GM18511 (cell line): ENCODE results near the gene CHN1.
A peak's percentile ranks its signal among the peaks of the same experiment; 100 is the strongest.

Source experiments
- ATAC-seq: cut with Tn5 transposase; IDR thresholded peaks from one replicate; pipeline ENCODE4 v1.9.1; 2021; ENCODE audit warnings: mild to moderate bottlenecking, moderate library complexity; ENCODE audit not compliant: unreplicated experiment

Gene CHN1

DNA sequence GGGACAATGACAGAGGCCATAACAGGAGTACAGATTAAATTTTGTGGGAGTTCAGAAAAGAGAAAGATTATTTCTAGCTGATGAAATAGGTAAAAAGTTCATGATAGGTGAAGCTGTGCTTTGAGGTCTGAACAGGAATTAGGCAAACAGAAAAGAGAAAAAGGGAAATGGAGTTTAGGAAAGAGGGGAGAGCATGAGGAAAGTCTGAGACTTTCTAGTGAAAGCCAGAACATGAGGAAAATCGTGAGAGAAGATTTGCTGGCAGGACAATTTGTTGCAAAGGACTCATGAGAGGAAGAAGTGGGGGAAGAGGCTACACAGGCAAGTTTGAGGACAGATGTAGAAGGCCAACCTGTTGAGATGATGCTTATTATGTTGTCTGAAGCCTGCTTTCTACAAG lies 6.3 kb upstream of the CHN1 start:
- no peak for ATAC-seq

GRCh38 chr2:175010848-175011254 lies 5.7 kb upstream of the CHN1 start:
- no peak for ATAC-seq

- ATAC-seq: no peak
Observed at GRCh38 chr2:175009917-175010621, 4.9 kb upstream of the CHN1 start.

DNA sequence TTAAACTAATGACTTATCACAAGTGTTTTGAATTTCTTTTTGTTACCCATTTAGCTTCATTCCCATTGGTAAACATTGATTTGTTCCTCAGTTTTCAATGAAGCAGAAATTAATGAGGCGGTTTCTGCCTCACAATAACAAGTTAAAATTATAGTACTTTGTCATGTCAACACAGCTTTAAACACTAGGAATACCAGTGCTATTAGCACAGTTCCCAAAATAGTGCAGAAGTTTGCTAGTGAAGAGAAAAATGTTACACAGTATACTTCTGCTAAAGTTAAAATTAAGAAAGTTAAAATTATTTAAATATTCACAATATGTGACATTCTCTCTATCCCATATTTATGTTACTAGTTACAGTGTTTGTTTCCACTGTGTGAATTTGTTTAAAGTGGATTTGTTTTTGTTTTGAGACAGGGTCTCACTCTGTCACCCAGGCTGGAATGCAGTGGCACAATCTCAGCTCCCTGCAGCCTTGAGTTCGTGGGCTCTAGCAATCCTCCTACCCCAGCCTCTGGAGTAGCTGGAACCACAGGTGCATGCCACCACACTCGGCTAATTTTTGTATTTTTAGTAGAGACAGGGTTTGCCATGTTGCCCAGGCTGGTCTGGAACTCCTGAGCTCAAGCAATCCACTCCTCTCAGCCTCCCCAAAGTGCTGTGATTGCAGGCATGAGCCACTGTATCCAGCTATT lies 3.8 kb upstream of the CHN1 start:
- ATAC-seq: no peak

DNA sequence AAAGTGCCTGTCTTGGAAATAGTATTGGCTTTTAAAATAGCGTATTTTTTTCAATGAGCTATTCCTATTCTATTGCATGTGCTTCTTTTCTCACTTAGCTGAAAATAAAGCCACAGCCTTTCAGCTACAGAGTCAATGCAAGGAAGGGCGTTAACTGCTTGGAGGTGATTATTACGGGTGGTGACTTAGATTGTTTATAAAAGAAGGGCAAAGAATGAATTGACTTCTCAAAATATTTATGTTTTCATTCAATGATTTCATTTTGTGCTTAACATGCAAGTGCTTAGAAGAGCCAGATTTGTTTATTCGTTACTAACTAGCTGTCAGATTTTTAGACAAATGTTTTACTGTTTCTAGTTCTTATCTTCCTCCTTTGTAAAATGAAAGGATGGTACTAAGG lies 2.8 kb upstream of the CHN1 start:
- no peak for ATAC-seq

- no peak for ATAC-seq
Observed at GRCh38 chr2:175007510-175007909, 2.3 kb upstream of the CHN1 start.

DNA sequence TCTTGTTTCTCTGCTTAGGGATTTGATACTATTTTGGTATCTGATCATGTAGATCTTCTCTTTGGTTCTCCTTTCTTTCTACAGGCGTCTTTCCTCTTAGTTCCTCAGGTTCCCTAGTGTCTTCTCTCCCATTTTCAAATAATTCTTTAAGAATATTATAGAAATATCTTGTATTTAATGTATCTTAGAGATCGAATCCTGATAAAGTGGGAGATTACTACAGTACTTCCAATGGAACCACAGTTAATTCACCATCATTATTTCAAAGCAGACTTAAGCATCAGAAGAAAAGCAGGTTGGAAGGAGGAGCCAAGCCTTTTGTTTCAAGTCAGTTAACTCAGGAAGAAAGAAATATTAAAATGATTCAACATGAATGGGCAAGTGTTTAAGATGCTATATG lies 1.1 kb upstream of the CHN1 start:
- ATAC-seq: no peak

GRCh38 chr2:175005733-175006264 lies 618 bp upstream of the CHN1 start:
- ATAC-seq: no peak

DNA sequence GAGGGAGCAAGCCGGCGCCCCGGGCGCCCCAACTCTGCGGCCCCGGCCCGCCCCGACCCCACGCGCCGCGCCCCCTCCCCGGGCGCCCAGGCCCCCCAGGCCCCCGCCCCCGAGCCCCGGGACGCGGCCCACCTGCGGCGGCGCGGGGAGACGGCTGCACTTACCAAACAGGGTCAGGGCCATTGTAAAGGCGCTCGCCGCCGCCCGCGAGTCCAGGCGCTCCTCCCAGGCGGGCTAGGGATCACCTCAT lies 526 bp downstream of the CHN1 start:
- peak; percentile 47 for ATAC-seq

DNA sequence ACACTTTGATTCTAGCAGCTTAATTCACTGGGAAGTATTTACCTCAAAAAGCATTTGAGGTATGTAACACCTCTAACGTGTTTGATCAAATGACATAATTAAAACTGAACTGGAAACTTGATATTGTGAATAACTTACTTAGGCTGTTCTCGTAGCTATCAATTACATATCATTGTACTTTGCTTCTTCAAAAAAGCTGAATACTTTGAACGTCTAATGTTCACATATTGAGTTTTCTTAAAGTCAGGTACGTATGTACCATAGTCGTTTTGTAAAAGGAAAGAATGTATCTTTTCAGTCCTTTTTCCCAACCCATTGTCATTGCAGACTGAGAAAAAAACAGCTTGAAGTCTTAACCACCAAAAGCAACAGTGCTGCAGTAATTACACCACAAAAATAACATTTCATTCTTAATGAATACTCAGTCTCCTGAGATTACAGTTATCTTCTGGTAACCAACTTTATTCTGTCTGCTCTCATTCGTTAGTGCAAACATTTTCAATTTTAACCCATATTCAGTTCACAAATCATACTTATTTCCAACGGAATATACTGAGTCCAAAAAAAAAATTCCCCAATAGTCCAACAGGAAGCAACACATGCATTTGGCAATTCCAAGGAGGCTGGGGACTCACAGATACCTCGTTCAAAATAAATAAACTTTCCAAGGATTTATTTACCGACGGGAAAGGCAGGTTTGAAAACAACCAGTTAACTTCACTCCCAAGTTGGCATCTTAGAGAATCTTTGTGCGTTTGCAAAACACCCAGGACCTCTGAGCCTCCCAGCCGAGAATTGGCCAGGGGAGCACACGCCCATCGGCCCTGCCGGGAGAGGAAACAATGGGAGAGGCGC lies 1.1 kb downstream of the CHN1 start:
- ATAC-seq: peak; percentile 12

DNA sequence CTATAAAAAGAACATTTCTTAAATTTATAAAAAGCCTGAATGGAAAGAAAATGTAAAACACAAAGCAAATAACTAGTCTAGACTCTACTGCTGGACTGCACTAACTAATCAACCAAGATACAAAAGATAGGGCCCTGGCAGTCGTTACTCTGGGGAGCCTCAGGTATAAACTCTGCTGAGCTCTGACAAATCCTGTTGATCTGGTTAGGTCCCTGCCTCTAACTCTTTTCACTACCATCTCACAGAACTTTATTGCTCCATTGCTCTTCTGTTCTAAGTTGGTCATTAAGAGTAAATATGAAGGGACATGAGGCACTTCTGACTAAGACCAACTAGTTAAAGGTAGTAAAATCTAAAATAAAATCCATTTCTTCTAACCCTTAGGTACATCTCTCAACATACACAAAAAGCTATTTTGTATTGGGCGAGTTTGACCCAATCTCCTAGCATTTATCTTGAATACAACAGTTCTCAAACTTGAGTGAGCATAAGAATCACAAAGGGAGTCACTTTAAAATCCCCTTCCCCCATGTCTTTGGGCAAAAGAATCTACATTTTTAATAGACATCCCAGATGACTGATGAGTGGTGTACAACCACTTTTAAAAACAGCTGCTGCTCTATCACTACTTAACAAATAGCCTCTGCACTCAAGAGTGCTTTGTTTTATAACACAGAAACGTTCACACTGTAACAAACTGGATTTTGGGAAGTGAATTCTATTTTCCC lies 2.5 kb downstream of the CHN1 start:
- ATAC-seq: no peak

GRCh38 chr2:175001566-175001965 lies 3.6 kb downstream of the CHN1 start:
- no peak for ATAC-seq

- no peak for ATAC-seq
Observed at GRCh38 chr2:174997110-174997509, 8.1 kb downstream of the CHN1 start.

- no peak for ATAC-seq
Observed at GRCh38 chr2:174996622-174997021, 8.6 kb downstream of the CHN1 start.

- ATAC-seq: no peak
Observed at GRCh38 chr2:174994381-174994780, 10.8 kb downstream of the CHN1 start.

- no peak for ATAC-seq
Observed at GRCh38 chr2:174992886-174993285, 12.3 kb downstream of the CHN1 start.

DNA sequence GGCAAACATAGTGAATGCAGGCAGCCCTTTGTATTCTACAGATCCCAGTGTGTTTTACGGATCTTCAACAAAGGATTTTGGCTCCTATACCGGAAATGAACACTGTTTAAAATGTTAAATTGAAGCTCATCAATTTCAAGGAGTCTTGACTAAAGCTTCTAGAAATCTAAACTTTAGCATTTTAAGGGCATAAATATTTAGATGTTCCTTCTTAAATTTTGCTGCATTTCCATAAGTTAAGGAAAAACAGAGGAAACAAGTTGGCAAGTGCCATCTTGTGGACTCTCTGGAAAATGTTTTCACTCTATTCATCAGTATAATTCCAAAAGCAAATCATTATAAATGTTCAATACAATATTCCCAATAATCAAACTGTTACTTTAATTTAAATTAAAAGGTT lies 19.6 kb downstream of the CHN1 start:
- ATAC-seq: no peak

DNA sequence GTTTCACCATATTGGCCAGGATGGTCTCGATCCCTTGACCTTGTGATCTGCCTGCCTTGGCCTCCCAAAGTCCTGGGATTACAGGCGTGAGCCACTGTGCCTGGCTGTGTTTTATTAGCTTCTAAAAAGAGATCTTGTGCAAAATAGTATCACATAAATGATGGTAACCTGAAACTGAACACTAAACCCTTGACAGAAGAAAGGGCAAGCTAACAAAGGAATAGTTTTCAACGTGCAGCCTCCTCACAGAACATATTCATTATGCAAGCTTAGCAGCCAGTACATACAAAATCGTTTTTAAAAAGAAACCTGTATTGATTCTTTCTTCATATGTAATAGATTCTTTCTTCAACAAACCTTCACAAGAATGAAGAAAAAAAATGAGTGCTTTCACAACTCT lies 20.6 kb downstream of the CHN1 start:
- no peak for ATAC-seq

DNA sequence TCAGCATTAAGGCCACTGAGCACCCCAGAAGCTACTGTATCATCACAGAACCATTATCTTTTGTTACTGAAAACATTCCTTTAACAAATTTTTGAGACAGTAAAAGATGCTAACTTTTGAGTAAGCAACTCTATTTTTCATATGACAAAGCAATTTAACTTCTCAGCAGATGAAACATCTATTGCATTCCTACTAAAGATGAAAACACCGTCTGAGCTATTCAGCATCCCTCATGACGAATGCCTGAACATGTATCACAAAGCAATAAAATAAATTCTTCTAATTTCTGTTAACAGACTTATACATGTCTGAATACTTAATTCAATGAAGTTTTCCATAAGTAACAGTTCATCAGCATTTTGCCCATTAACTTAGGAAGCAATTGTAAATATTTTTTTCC lies 23.9 kb downstream of the CHN1 start:
- ATAC-seq: no peak

- no peak for ATAC-seq
Observed at GRCh38 chr2:174979996-174980395, 25.2 kb downstream of the CHN1 start.

GRCh38 chr2:174977364-174977763 lies 27.8 kb downstream of the CHN1 start:
- ATAC-seq: no peak
